ENCODE results near the gene CEP152.
A peak's percentile ranks its signal among the peaks of the same experiment; 100 is the strongest.

Gene CEP152

DNA sequence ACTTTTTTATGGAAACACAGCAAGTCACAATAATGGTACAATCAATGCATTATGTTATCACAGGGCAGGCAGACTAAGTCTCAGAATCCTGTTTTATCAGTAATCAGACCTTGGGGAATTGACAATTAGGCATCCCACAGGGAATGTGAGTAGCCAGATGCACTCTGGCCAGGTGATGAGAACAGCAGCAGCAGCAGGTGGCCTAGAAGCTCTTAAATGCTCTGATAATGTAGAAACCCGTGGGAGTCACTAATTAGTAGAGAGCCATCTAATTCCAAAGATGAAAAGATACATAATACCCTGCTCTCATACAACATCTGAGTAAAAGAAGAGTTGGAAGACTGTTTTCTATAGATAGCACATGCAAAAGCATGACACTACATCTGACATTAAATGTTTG, 12.6 kb downstream of the CEP152 start:
- Histone ChIP-seq H3K4me1 (ENCODE audit: control insufficient read depth, insufficient read depth, low read length) (peaks cover 9% of the 10 kb centered on the region), H3K27ac (ENCODE audit: extremely low read depth, low read depth, low read length) (no peak overlapping the region), H3K4me3 (ENCODE audit: low read depth, low read length) (no peak overlapping the region), H3K9me3 (ENCODE audit: control insufficient read depth, insufficient read depth, low read depth, low read length) (no peaks in the 10 kb centered on the region), H3K36me3 (ENCODE audit: control insufficient read depth in 2 of 2, insufficient read depth in 1 of 2, low read length in 2 of 2) (peaks cover 9 to 24% of the 10 kb centered on the region in 2 experiments; a peak in 2 of 3 replicates)
- CTCF ChIA-PET: no interaction called here
- POLR2A ChIA-PET: no interaction called here
- TF ChIP-seq ZNF133 (tag by site-specific recombination; IDR thresholded peaks at IDR 0.05) (no peak), SCRT2 (tag by site-specific recombination; IDR thresholded peaks at IDR 0.05) (0 out of 2 replicates have a peak, but pooled peaks have one; percentile 15), ZNF366 (tag by site-specific recombination; conservative IDR thresholded peaks at IDR 0.05) (peak; percentile 60; the same call in 1 of the 2 replicates), ZNF843 (tag by site-specific recombination; IDR thresholded peaks at IDR 0.05) (peak; percentile 47; the same call in 1 of the 2 replicates), ZNF555 (tag by site-specific recombination; conservative IDR thresholded peaks at IDR 0.05) (no peak), GLI4 (tag by site-specific recombination; IDR thresholded peaks at IDR 0.05) (no peak), IKZF3 (tag by site-specific recombination; IDR thresholded peaks at IDR 0.05) (peak; percentile 79), KLF8 (tag by site-specific recombination; IDR thresholded peaks at IDR 0.05) (peak; percentile 37; the same call in 1 of the 2 replicates), ZNF121 (tag by site-specific recombination; IDR thresholded peaks at IDR 0.05) (no peak), ZNF449 (tag by site-specific recombination; IDR thresholded peaks at IDR 0.05) (no peak), ZNF19 (tag by site-specific recombination; IDR thresholded peaks at IDR 0.05; ENCODE audit: low read depth) (no peak), FEZF1 (tag by site-specific recombination; IDR thresholded peaks at IDR 0.05) (peak; percentile 21; the same call in 1 of the 2 replicates), ZEB2 (tag by site-specific recombination; IDR thresholded peaks at IDR 0.05) (no peak), ZNF560 (tag by site-specific recombination; IDR thresholded peaks at IDR 0.05; ENCODE audit: borderline replicate concordance) (no peak), ZNF600 (tag by site-specific recombination; IDR thresholded peaks at IDR 0.05) (no peak), ZNF677 (tag by site-specific recombination; IDR thresholded peaks at IDR 0.05) (no peak), ZNF112 (tag by site-specific recombination; IDR thresholded peaks at IDR 0.05) (no peak), SP7 (tag by site-specific recombination; IDR thresholded peaks at IDR 0.05) (peak; percentile 57), ZBTB8A (tag by site-specific recombination; IDR thresholded peaks at IDR 0.05) (no peak), OSR2 (tag by site-specific recombination; IDR thresholded peaks at IDR 0.05) (peak; percentile 84), ZBTB20 (tag by site-specific recombination; IDR thresholded peaks at IDR 0.05) (no peak), ZNF596 (tag by site-specific recombination; IDR thresholded peaks at IDR 0.05) (peak; percentile 35; the same call in 1 of the 2 replicates), ZXDB (tag by site-specific recombination; IDR thresholded peaks at IDR 0.05) (0 out of 2 replicates have a peak, but pooled peaks have one; percentile 15)
- TF ChIP-seq, protein P1, sequence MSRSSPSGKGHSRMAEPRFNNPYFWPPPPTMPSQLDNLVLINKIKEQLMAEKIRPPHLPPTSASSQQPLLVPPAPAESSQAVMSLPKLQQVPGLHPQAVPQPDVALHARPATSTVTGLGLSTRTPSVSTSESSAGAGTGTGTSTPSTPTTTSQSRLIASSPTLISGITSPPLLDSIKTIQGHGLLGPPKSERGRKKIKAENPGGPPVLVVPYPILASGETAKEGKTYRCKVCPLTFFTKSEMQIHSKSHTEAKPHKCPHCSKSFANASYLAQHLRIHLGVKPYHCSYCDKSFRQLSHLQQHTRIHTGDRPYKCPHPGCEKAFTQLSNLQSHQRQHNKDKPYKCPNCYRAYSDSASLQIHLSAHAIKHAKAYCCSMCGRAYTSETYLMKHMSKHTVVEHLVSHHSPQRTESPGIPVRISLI (tag by site-specific recombination; IDR thresholded peaks at IDR 0.05): no peak
- TF ChIP-seq, protein P2, sequence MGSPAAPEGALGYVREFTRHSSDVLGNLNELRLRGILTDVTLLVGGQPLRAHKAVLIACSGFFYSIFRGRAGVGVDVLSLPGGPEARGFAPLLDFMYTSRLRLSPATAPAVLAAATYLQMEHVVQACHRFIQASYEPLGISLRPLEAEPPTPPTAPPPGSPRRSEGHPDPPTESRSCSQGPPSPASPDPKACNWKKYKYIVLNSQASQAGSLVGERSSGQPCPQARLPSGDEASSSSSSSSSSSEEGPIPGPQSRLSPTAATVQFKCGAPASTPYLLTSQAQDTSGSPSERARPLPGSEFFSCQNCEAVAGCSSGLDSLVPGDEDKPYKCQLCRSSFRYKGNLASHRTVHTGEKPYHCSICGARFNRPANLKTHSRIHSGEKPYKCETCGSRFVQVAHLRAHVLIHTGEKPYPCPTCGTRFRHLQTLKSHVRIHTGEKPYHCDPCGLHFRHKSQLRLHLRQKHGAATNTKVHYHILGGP (tag by site-specific recombination; IDR thresholded peaks at IDR 0.05): no peak
- TF ChIP-seq, protein P3, sequence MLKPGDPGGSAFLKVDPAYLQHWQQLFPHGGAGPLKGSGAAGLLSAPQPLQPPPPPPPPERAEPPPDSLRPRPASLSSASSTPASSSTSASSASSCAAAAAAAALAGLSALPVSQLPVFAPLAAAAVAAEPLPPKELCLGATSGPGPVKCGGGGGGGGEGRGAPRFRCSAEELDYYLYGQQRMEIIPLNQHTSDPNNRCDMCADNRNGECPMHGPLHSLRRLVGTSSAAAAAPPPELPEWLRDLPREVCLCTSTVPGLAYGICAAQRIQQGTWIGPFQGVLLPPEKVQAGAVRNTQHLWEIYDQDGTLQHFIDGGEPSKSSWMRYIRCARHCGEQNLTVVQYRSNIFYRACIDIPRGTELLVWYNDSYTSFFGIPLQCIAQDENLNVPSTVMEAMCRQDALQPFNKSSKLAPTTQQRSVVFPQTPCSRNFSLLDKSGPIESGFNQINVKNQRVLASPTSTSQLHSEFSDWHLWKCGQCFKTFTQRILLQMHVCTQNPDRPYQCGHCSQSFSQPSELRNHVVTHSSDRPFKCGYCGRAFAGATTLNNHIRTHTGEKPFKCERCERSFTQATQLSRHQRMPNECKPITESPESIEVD (tag by site-specific recombination; IDR thresholded peaks at IDR 0.05): peak; percentile 38
- TF ChIP-seq, protein P4, sequence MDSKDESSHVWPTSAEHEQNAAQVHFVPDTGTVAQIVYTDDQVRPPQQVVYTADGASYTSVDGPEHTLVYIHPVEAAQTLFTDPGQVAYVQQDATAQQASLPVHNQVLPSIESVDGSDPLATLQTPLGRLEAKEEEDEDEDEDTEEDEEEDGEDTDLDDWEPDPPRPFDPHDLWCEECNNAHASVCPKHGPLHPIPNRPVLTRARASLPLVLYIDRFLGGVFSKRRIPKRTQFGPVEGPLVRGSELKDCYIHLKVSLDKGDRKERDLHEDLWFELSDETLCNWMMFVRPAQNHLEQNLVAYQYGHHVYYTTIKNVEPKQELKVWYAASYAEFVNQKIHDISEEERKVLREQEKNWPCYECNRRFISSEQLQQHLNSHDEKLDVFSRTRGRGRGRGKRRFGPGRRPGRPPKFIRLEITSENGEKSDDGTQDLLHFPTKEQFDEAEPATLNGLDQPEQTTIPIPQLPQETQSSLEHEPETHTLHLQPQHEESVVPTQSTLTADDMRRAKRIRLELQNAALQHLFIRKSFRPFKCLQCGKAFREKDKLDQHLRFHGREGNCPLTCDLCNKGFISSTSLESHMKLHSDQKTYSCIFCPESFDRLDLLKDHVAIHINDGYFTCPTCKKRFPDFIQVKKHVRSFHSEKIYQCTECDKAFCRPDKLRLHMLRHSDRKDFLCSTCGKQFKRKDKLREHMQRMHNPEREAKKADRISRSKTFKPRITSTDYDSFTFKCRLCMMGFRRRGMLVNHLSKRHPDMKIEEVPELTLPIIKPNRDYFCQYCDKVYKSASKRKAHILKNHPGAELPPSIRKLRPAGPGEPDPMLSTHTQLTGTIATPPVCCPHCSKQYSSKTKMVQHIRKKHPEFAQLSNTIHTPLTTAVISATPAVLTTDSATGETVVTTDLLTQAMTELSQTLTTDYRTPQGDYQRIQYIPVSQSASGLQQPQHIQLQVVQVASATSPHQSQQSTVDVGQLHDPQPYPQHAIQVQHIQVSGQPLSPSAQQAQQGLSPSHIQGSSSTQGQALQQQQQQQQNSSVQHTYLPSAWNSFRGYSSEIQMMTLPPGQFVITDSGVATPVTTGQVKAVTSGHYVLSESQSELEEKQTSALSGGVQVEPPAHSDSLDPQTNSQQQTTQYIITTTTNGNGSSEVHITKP (tag by site-specific recombination; IDR thresholded peaks at IDR 0.05): peak; percentile 20; the same call in 1 of the 2 replicates
- TF ChIP-seq, protein P5, sequence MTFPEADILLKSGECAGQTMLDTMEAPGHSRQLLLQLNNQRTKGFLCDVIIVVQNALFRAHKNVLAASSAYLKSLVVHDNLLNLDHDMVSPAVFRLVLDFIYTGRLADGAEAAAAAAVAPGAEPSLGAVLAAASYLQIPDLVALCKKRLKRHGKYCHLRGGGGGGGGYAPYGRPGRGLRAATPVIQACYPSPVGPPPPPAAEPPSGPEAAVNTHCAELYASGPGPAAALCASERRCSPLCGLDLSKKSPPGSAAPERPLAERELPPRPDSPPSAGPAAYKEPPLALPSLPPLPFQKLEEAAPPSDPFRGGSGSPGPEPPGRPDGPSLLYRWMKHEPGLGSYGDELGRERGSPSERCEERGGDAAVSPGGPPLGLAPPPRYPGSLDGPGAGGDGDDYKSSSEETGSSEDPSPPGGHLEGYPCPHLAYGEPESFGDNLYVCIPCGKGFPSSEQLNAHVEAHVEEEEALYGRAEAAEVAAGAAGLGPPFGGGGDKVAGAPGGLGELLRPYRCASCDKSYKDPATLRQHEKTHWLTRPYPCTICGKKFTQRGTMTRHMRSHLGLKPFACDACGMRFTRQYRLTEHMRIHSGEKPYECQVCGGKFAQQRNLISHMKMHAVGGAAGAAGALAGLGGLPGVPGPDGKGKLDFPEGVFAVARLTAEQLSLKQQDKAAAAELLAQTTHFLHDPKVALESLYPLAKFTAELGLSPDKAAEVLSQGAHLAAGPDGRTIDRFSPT (tag by site-specific recombination; IDR thresholded peaks at IDR 0.05): 0 out of 2 replicates have a peak, but pooled peaks have one; percentile 28

All from HEK293 (cell line).